Omental fat pad (tissue), 4 donors: ENCODE results near the gene CCDC146. TPM values are rescaled to one million over a fixed set of nuclear protein-coding genes. Genes with fewer than 3 reads are reported as not detected.
A peak's percentile ranks its signal among the peaks of the same experiment; 100 is the strongest.
"Not testable (repeated sequence)": the region's sequence is repeated elsewhere in the genome, so short reads cannot be mapped to it uniquely, and the experiment has no call there.

Source experiments
- ATAC-seq: fragments of 150-250 bp; one replicate; pipeline ENCODE4 v1.9.1; 2016; ENCODE audit warnings: mild to moderate bottlenecking, moderate library complexity; ENCODE audit not compliant: low FRiP score
- DNase-seq: peaks from one replicate; pipeline ENCODE4 v3.0.0-alpha.2; 2019; ENCODE audit warnings: low spot score
- total RNA-seq, 4 donors: library from RNA; depleted of rRNA; stranded (reverse); fragments of >200 nt; gene quantifications; one replicate each; pipeline ENCODE4 v1.1.0, GENCODE V29; 2016
- TF ChIP-seq, protein P1 (sequence below), 3 donors: fragments of 450-650 bp; IDR thresholded peaks; one replicate each; pipeline ENCODE4 v1.5.1; 2016 to 2017; ENCODE audit warnings: antibody characterized with exemption in 3 of 3, mild to moderate bottlenecking in 3 of 3, moderate library complexity in 2 of 3

CCDC146 gene
- total RNA-seq, 4 donors from 2014 or later, result 6.5 to 12.5 (median 7.0) TPM

GRCh38 chr7:77331938-77332695 lies 209.7 kb downstream of the CCDC146 start:
- DNase-seq (peak; percentile 46), ATAC-seq (peak; percentile 86)
- TF ChIP-seq, protein P1, sequence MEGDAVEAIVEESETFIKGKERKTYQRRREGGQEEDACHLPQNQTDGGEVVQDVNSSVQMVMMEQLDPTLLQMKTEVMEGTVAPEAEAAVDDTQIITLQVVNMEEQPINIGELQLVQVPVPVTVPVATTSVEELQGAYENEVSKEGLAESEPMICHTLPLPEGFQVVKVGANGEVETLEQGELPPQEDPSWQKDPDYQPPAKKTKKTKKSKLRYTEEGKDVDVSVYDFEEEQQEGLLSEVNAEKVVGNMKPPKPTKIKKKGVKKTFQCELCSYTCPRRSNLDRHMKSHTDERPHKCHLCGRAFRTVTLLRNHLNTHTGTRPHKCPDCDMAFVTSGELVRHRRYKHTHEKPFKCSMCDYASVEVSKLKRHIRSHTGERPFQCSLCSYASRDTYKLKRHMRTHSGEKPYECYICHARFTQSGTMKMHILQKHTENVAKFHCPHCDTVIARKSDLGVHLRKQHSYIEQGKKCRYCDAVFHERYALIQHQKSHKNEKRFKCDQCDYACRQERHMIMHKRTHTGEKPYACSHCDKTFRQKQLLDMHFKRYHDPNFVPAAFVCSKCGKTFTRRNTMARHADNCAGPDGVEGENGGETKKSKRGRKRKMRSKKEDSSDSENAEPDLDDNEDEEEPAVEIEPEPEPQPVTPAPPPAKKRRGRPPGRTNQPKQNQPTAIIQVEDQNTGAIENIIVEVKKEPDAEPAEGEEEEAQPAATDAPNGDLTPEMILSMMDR (IDR thresholded peaks at IDR 0.05), result peak in 2 of 3 donors; percentile 46 to 77

GRCh38 chr7:77334039-77334438 lies 211.6 kb downstream of the CCDC146 start:
- DNase-seq, ATAC-seq: not testable (repeated sequence)

DNA sequence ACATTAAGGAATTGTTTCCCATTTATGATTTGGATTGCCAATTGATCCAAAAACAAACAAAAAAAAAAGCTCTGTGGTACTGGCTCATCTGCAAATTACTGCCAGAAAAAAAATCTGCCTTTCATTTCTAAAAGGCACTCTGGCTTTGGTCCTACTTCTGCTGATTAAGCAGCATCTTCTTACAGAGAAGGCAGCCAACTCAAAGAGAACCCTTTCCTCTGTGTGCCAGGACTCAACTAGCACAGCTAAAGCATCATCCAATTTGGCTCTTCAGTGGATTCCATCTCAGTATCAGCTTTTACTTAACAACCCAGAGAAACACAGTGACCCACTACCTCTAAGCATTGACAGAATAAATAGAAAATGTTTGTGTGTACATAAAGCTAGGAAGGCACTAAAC lies 213.2 kb downstream of the CCDC146 start:
- TF ChIP-seq, protein P1 (IDR thresholded peaks at IDR 0.05), result no peak
- DNase-seq, result no peak
- no peak for ATAC-seq

GRCh38 chr7:77337456-77337990 lies 215.1 kb downstream of the CCDC146 start:
- no peak for DNase-seq
- ATAC-seq, result no peak
- TF ChIP-seq, protein P1 (IDR thresholded peaks at IDR 0.05), result no peak

GRCh38 chr7:77338260-77338659 lies 215.8 kb downstream of the CCDC146 start:
- TF ChIP-seq, protein P1 (IDR thresholded peaks at IDR 0.05), result no peak
- no peak for ATAC-seq

GRCh38 chr7:77338883-77339629 lies 216.6 kb downstream of the CCDC146 start:
- no peak for DNase-seq
- peak; percentile 14 for ATAC-seq
- TF ChIP-seq, protein P1 (IDR thresholded peaks at IDR 0.05), result no peak

More at GRCh38 chr7:77338260-77338659, 215.8 kb downstream of the CCDC146 start:
- DNase-seq, result no peak

- TF ChIP-seq, protein P1 (IDR thresholded peaks at IDR 0.05), result no peak
- DNase-seq, result no peak
- ATAC-seq, result no peak
Measured at GRCh38 chr7:77339726-77340125, 217.3 kb downstream of the CCDC146 start.
